ENCODE results near the gene PLET1. TPM values are rescaled to one million over a fixed set of nuclear protein-coding genes. Genes with fewer than 3 reads are reported as not detected.

Gene PLET1
- total RNA-seq, 1 experiment from 2014 or later = not detected

DNA sequence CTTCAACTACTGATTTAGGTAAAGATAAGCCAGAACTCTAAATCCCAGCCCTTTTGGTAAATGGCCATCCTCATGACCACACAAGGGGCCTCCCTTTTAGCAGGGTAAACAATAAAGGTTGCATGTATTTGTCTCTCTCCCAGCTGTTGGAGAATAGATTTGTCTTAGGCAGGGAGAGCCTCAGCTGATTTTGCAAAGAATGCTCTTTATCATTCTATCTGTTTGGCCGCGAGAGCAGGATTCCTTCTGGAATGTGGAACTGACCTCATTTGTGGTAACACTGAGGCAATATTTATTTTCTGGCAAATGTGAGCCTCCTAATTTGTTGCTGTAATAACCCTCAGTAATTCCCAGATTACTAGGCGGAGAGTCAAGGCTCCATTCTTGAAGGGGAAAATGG lies 19.2 kb downstream of the PLET1 start:
- Histone ChIP-seq H3K4me2 (ENCODE audit: low read length) (no peak overlapping the region), H3K36me3 (ENCODE audit: control insufficient read depth in 1 of 2, insufficient read depth in 2 of 2, low read length in 2 of 2) (peaks cover 8 to 15% of the 10 kb centered on the region in 2 experiments; a peak in 3 of 4 replicates), H3K4me1 (ENCODE audit: control insufficient read depth in 1 of 2, insufficient read depth in 2 of 2, low read length in 2 of 2) (no peaks in the 10 kb centered on the region), H4K20me1 (ENCODE audit: insufficient read depth) (no peaks in the 10 kb centered on the region), H3K9ac (ENCODE audit: low read length) (no peak overlapping the region), H3K79me2 (ENCODE audit: insufficient read depth, low read length) (no peaks in the 10 kb centered on the region), H3K27ac (ENCODE audit: low read depth, low read length) (no peak overlapping the region), H3K9me2 (ENCODE audit: insufficient read depth) (no peaks in the 10 kb centered on the region), H3K4me3 (replicated peaks in 1 of 2; ENCODE audit: low read depth in 1 of 2, low read length in 2 of 2) (no peak overlapping the region), H3K9me3 (ENCODE audit: control insufficient read depth in 1 of 2, insufficient read depth in 1 of 2, low read depth in 1 of 2, low read length in 2 of 2) (no peaks in the 10 kb centered on the region), H3K27me3 (ENCODE audit: insufficient read depth, low read length) (no peaks in the 10 kb centered on the region), H2AFZ (ENCODE audit: low read depth, low read length, poor library complexity, severe bottlenecking) (no peak overlapping the region)
- intact Hi-C loops (cut with micrococcal nuclease) = no loop called here
- RAD21 ChIA-PET (ENCODE audit: low non-redundant PET in 1 of 2, low total read pairs in 2 of 2, uncharacterized antibody in 2 of 2, unreplicated experiment in 2 of 2) = no interaction called here
- BruUV-seq (replicated peaks) = no TSS peak
- CTCF ChIA-PET = interaction anchor here (1.1 kb wide), 1 partner anchor 39 kb away, joined by 3 read pairs; no protein-coding TSS in a partner anchor
- TF ChIP-seq SP1 (IDR thresholded peaks at IDR 0.05; ENCODE audit: low read depth) = no peak
- no peak for TF ChIP-seq SIN3A (IDR thresholded peaks at IDR 0.05; ENCODE audit: low read depth)
- no peak for TF ChIP-seq JUND (IDR thresholded peaks at IDR 0.05)
- TF ChIP-seq, protein P1, sequence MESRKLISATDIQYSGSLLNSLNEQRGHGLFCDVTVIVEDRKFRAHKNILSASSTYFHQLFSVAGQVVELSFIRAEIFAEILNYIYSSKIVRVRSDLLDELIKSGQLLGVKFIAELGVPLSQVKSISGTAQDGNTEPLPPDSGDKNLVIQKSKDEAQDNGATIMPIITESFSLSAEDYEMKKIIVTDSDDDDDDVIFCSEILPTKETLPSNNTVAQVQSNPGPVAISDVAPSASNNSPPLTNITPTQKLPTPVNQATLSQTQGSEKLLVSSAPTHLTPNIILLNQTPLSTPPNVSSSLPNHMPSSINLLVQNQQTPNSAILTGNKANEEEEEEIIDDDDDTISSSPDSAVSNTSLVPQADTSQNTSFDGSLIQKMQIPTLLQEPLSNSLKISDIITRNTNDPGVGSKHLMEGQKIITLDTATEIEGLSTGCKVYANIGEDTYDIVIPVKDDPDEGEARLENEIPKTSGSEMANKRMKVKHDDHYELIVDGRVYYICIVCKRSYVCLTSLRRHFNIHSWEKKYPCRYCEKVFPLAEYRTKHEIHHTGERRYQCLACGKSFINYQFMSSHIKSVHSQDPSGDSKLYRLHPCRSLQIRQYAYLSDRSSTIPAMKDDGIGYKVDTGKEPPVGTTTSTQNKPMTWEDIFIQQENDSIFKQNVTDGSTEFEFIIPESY (IDR thresholded peaks at IDR 0.05; ENCODE audit: extremely low read depth, insufficient replicate concordance, low read length) = no peak
- TF ChIP-seq, protein P2, sequence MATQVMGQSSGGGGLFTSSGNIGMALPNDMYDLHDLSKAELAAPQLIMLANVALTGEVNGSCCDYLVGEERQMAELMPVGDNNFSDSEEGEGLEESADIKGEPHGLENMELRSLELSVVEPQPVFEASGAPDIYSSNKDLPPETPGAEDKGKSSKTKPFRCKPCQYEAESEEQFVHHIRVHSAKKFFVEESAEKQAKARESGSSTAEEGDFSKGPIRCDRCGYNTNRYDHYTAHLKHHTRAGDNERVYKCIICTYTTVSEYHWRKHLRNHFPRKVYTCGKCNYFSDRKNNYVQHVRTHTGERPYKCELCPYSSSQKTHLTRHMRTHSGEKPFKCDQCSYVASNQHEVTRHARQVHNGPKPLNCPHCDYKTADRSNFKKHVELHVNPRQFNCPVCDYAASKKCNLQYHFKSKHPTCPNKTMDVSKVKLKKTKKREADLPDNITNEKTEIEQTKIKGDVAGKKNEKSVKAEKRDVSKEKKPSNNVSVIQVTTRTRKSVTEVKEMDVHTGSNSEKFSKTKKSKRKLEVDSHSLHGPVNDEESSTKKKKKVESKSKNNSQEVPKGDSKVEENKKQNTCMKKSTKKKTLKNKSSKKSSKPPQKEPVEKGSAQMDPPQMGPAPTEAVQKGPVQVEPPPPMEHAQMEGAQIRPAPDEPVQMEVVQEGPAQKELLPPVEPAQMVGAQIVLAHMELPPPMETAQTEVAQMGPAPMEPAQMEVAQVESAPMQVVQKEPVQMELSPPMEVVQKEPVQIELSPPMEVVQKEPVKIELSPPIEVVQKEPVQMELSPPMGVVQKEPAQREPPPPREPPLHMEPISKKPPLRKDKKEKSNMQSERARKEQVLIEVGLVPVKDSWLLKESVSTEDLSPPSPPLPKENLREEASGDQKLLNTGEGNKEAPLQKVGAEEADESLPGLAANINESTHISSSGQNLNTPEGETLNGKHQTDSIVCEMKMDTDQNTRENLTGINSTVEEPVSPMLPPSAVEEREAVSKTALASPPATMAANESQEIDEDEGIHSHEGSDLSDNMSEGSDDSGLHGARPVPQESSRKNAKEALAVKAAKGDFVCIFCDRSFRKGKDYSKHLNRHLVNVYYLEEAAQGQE (IDR thresholded peaks at IDR 0.05; ENCODE audit: low read depth) = no peak
- TF ChIP-seq, protein P3, sequence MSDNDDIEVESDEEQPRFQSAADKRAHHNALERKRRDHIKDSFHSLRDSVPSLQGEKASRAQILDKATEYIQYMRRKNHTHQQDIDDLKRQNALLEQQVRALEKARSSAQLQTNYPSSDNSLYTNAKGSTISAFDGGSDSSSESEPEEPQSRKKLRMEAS (IDR thresholded peaks at IDR 0.05) = no peak
- no peak for TF ChIP-seq ELF1 (IDR thresholded peaks at IDR 0.05; ENCODE audit: borderline replicate concordance, low read depth)
- no peak for TF ChIP-seq RAD21 (IDR thresholded peaks at IDR 0.05; ENCODE audit: low read depth)
- no peak for TF ChIP-seq CBX3 (IDR thresholded peaks at IDR 0.05; ENCODE audit: low read depth)
- TF ChIP-seq EZH2phosphoT487 (IDR thresholded peaks at IDR 0.05; ENCODE audit: borderline replicate concordance) = no peak
- TF ChIP-seq, protein P4, sequence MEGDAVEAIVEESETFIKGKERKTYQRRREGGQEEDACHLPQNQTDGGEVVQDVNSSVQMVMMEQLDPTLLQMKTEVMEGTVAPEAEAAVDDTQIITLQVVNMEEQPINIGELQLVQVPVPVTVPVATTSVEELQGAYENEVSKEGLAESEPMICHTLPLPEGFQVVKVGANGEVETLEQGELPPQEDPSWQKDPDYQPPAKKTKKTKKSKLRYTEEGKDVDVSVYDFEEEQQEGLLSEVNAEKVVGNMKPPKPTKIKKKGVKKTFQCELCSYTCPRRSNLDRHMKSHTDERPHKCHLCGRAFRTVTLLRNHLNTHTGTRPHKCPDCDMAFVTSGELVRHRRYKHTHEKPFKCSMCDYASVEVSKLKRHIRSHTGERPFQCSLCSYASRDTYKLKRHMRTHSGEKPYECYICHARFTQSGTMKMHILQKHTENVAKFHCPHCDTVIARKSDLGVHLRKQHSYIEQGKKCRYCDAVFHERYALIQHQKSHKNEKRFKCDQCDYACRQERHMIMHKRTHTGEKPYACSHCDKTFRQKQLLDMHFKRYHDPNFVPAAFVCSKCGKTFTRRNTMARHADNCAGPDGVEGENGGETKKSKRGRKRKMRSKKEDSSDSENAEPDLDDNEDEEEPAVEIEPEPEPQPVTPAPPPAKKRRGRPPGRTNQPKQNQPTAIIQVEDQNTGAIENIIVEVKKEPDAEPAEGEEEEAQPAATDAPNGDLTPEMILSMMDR (IDR thresholded peaks at IDR 0.05 in 2 of 3, conservative IDR thresholded peaks at IDR 0.05 in 1 of 3; ENCODE audit: borderline replicate concordance in 1 of 3, insufficient read depth in 1 of 3, low read depth in 2 of 3, low read length in 2 of 3) = no peak
- TF ChIP-seq ZFX (IDR thresholded peaks at IDR 0.05) = no peak
- TF ChIP-seq TCF7L2 (IDR thresholded peaks at IDR 0.05; ENCODE audit: borderline replicate concordance, extremely low read depth, insufficient read depth, insufficient read length) = no peak
- no peak for TF ChIP-seq CEBPB (IDR thresholded peaks at IDR 0.05; ENCODE audit: low read depth)
- POLR2A ChIA-PET = interaction anchor here (0.6 kb wide), 1 partner anchor 9 kb away, joined by 4 read pairs; no protein-coding TSS in a partner anchor
- DNase-seq (ENCODE audit: low read depth, low spot score) (no peak), ATAC-seq (no peak)

Data from HCT116 (cell line).